Stomach (tissue), 9 donors: ENCODE results near the gene RERE. TPM values are rescaled to one million over a fixed set of nuclear protein-coding genes. Genes with fewer than 3 reads are reported as not detected.

Experiments used
- DNase-seq, 2 donors: peaks; one replicate each; pipeline versions ENCODE4 v3.0.0 to v3.0.0-alpha.2; 2013 to 2019
- H3K27ac ChIP-seq, 5 donors: fragments of 200-600 bp in 4 of 5; sonication (generic) in 4 of 5; one replicate each; pipeline ENCODE4 v1.5.1; 2013 to 2019; ENCODE audit warnings: mild to moderate bottlenecking in 1 of 5, moderate library complexity in 1 of 5
- H3K27me3 ChIP-seq, 3 donors: fragments of 200-600 bp; sonication (generic); one replicate each; pipeline ENCODE4 v1.5.1; 2017 to 2019; ENCODE audit warnings: mixed run types in 1 of 3
- H3K36me3 ChIP-seq, 4 donors: fragments of 200-600 bp; sonication (generic); 1 replicate in 3 of 4; 2 replicates in 1 of 4; pipeline ENCODE4 v1.5.1; 2016 to 2019
- H3K4me1 ChIP-seq, 4 donors: fragments of 200-600 bp; sonication (generic); one replicate each; pipeline ENCODE4 v1.5.1; 2016 to 2019
- H3K4me3 ChIP-seq, 4 donors: fragments of 200-600 bp; sonication (generic) in 3 of 4; one replicate each; pipeline ENCODE4 v1.5.1; 2016 to 2019; ENCODE audit warnings: mild to moderate bottlenecking in 1 of 4
- H3K9me3 ChIP-seq, 4 donors: fragments of 200-600 bp; sonication (generic); one replicate each; pipeline ENCODE4 v1.5.1; 2016 to 2019
- CTCF ChIP-seq, 7 experiments: fragments of 450-650 bp in 4 of 7; fragments of 200-600 bp in 3 of 7; sonication (generic) in 3 of 7; IDR thresholded peaks; one replicate each; pipeline ENCODE4 v1.5.1; 2016 to 2019; ENCODE audit warnings: antibody characterized with exemption in 7 of 7, control low read depth in 2 of 7, mild to moderate bottlenecking in 1 of 7
- EP300 ChIP-seq: sonication (generic); formaldehyde crosslinking; IDR thresholded peaks from one replicate; pipeline ENCODE4 v1.6.1; 2017; ENCODE audit warnings: antibody characterized with exemption
- POLR2A ChIP-seq, 4 donors: fragments of 450-650 bp; IDR thresholded peaks; one replicate each; pipeline ENCODE4 v1.6.1; 2016; ENCODE audit warnings: antibody characterized with exemption in 4 of 4, control low read depth in 2 of 4, mild to moderate bottlenecking in 1 of 4, moderate library complexity in 1 of 4
- POLR2AphosphoS5 ChIP-seq, 3 donors: sonication (generic); formaldehyde crosslinking; IDR thresholded peaks; one replicate each; pipeline ENCODE4 v1.6.1; 2016; ENCODE audit warnings: antibody characterized with exemption in 3 of 3
- WGBS, 5 donors: extraction: QIAGEN DNeasy Blood & Tissue Kit in 3 of 5; methylation state at CpG; one replicate each; pipeline versions ENCODE4 v1.1.5 to v1.1.7; 2013 to 2018; 5-methylcytosine and 5-hydroxymethylcytosine counted together
- intact Hi-C: fragments of 100-400 bp; cut with DNase I; formaldehyde crosslinking; loops from one replicate; pipeline ENCODE4 v1.15.1; 2023; ENCODE audit warnings: low total_unique reads
- polyA plus RNA-seq, 3 donors: library from polyadenylated mRNA; stranded (reverse); fragments of 200-250 nt; gene quantifications; one replicate each; pipeline ENCODE4 v1.2.3, GENCODE V29; 2013
- total RNA-seq, 5 donors: library from RNA; depleted of rRNA; stranded (reverse); fragments of >200 nt; gene quantifications; one replicate each; pipeline versions ENCODE4 v1.1.0 to v1.2.3, GENCODE V29; 2014 to 2016
- donor health status: healthy with polysubstance abuse.
- donor health status: Bipolar disorder and iron deficiency.
- donor health status: healthy.

RERE gene
- total and polyA plus RNA-seq, 8 donors, result 15.6 to 198 (median 79.3) TPM

GRCh38 chr1:8408151-8408839 lies 409.1 kb downstream of the RERE start:
- H3K9me3 ChIP-seq, result no peaks in the 10 kb centered on the region
- H3K27ac ChIP-seq, result peak overlapping the region; percentile 76 to 99 (median 81)
- 13 to 19% (median 17%) methylated on average over 9 of the region's 9 CpGs for WGBS, 5 donors
- peak; percentile 8 to 69 (median 33) for TF ChIP-seq POLR2AphosphoS5 (IDR thresholded peaks at IDR 0.05)
- no peak for TF ChIP-seq EP300
- peak; percentile 85 to 87 for DNase-seq
- no peaks in the 10 kb centered on the region for H3K27me3 ChIP-seq
- peaks cover 0 to 37% (median 21%) of the 10 kb centered on the region in 4 donors for H3K36me3 ChIP-seq
- intact Hi-C loops, result no loop called here
- peak overlapping the region in 2 of 4 donors; percentile 1 to 15 for H3K4me3 ChIP-seq
- peaks cover 67 to 95% (median 76%) of the 10 kb centered on the region in 4 donors for H3K4me1 ChIP-seq

DNA sequence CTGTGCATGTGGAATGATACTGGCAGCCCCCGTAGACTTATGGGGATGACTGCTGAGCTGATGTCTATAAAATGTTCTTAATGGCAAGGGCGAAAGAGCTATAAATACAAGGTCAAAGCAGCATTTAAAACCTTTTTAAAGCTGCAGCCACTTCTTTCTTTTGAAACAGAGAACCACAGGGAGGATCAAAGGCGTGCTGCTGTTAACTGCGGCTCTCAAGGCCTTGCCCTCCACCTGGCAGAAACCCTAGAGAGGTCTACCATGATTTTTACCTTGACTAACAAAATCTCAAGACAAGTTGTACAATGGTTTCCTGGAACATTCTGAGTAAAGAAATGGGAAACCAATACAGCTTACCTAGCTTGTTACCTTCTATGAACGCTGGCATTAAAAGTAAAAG lies 409.8 kb downstream of the RERE start:
- no peak for DNase-seq
- Histone ChIP-seq H3K27me3 (no peaks in the 10 kb centered on the region), H3K4me3 (no peak overlapping the region), H3K4me1 (peaks cover 62 to 88% (median 70%) of the 10 kb centered on the region in 4 donors), H3K27ac (peak overlapping the region; percentile 76 to 99 (median 81)), H3K36me3 (peaks cover 0 to 39% (median 23%) of the 10 kb centered on the region in 4 donors), H3K9me3 (no peaks in the 10 kb centered on the region)
- WGBS, 5 donors, result 32 to 46% (median 39%) methylated on average over 5 of the region's 5 CpGs
- intact Hi-C loops, result no loop called here
- no peak for TF ChIP-seq EP300
- TF ChIP-seq CTCF (IDR thresholded peaks at IDR 0.05), result no peak
- no peak for TF ChIP-seq POLR2A (IDR thresholded peaks at IDR 0.05)
- TF ChIP-seq POLR2AphosphoS5 (IDR thresholded peaks at IDR 0.05), result no peak

DNA sequence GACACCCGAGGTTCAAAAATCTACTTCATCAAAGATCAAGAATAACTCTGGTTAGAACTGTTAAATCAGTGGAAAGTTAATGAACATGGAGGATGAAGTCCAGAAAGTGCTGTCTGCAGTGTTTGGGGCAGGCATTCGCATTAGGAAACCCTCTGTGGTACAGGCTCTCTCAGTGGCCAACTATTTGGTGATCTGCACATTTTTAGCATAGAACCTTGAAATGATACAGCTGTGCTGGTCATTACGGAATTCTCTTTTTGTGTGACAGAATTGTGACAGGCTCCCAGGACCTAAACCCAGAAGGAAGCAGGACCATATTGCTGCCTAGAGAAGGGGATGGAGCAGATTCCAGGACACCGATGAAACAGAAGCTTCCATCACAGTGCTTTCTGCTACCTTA lies 410.5 kb downstream of the RERE start:
- Histone ChIP-seq H3K27ac (peak overlapping the region; percentile 18 to 99 (median 81)), H3K9me3 (no peaks in the 10 kb centered on the region), H3K36me3 (peaks cover 3 to 46% (median 30%) of the 10 kb centered on the region in 4 donors), H3K4me3 (no peak overlapping the region), H3K4me1 (peaks cover 55 to 81% (median 63%) of the 10 kb centered on the region in 4 donors), H3K27me3 (no peaks in the 10 kb centered on the region)
- WGBS, 5 donors, result 76 to 87% (median 78%) methylated on average over 4 of the region's 4 CpGs
- no peak for TF ChIP-seq CTCF (IDR thresholded peaks at IDR 0.05)
- no peak for TF ChIP-seq POLR2A (IDR thresholded peaks at IDR 0.05)
- no peak for TF ChIP-seq EP300
- TF ChIP-seq POLR2AphosphoS5 (IDR thresholded peaks at IDR 0.05), result peak in 1 of 3 donors; percentile 42
- no peak for DNase-seq
- intact Hi-C loops, result no loop called here

- intact Hi-C loops, result no loop called here
- H3K27ac ChIP-seq, result peak overlapping the region in 4 of 5 donors; percentile 38 to 99 (median 84)
- no peak overlapping the region for H3K4me3 ChIP-seq
- TF ChIP-seq CTCF (IDR thresholded peaks at IDR 0.05) (no peak), EP300 (no peak), POLR2A (IDR thresholded peaks at IDR 0.05) (no peak), POLR2AphosphoS5 (IDR thresholded peaks at IDR 0.05) (no peak)
- peaks cover 47 to 72% (median 54%) of the 10 kb centered on the region in 4 donors for H3K4me1 ChIP-seq
- no peaks in the 10 kb centered on the region for H3K27me3 ChIP-seq
- H3K9me3 ChIP-seq, result no peaks in the 10 kb centered on the region
- WGBS, 5 donors, result 94 to 98% (median 98%) methylated on average over 7 of the region's 7 CpGs
- no peak for DNase-seq
- peaks cover 6 to 56% (median 39%) of the 10 kb centered on the region in 4 donors for H3K36me3 ChIP-seq
Observed at GRCh38 chr1:8406011-8406410, 411.4 kb downstream of the RERE start.
